ENCODE data around the gene CLCN2.

GRCh38 chr3:184371570-184372018 is 10.2 kb upstream of the CLCN2 start:
- TF ChIP-seq CTCF (conservative IDR thresholded peaks at IDR 0.05 in 1 of 2, IDR thresholded peaks at IDR 0.05 in 1 of 2; ENCODE audit: low read depth in 1 of 2, low read length in 2 of 2) = peak; percentile 99
- TF ChIP-seq EZH2 (IDR thresholded peaks at IDR 0.05; ENCODE audit: low read length, missing control alignments) = no peak

All from fibroblast of lung (primary cell).